Measurements from ENCODE around the gene FIZ1.

Gene FIZ1, protein sequence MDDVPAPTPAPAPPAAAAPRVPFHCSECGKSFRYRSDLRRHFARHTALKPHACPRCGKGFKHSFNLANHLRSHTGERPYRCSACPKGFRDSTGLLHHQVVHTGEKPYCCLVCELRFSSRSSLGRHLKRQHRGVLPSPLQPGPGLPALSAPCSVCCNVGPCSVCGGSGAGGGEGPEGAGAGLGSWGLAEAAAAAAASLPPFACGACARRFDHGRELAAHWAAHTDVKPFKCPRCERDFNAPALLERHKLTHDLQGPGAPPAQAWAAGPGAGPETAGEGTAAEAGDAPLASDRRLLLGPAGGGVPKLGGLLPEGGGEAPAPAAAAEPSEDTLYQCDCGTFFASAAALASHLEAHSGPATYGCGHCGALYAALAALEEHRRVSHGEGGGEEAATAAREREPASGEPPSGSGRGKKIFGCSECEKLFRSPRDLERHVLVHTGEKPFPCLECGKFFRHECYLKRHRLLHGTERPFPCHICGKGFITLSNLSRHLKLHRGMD

DNA sequence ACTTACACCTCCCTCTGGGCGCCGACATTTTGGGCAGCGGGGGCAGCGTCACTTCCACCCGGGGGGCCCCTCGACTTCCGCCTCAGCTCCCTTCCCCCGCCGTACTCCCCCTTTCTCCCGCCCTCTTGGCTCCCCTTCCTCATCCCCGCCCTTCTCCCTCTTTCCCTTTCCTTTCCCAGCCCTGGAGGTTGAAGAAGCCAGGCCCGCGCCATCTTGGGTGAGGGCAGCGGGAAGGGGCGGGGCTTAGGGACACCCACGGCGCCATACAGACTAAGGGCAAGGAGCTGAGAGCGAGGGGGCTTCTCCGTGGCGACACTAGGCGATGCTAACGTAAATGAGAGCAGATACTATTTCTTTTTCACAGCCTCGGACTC lies at the start of gene FIZ1:
FIZ1 (minus strand) TSS at position 50 of the 374 bp plus-strand sequence. CDS start 1,652 bp downstream, outside the sequence.
- peak; percentile 88 to 92 for DNase-seq (ENCODE audit: low read depth in 2 of 2)

DNA sequence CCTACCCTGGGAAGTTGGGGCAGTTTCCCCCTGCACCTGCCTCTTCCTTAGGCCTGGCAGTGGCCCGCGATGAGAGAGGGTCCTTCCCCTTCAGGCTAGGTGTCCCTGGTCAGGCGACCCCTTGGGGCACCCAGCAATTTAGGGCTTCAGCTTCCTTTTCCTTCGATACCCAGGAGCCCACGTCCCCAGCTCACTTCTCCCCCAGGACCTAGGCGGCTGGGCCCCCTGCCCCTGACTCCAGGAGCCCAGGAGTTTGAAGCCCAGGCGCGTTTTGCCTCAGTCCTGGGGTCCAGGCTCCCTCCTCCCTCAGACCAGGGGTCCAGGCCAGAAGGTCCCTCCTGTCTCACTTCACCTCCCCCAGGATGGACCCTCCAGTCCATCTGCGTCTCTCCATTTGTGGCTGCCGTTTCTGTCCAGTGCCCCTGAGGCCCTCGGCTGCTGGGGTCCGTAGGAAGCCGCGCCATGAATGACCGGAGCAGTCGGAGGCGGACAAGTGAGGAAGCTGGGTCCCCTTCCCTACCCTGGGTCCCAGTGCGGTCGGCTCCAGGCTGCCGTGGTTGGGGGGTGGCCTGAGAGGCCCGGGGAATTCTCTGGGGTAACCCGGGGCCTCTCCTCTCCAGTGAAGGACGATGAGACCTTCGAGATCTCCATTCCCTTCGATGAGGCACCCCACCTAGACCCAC lies 49.4 kb upstream of the FIZ1 start:
- DNase-seq (ENCODE audit: low read depth in 2 of 2) = no peak

- no peak for DNase-seq (ENCODE audit: low read depth in 2 of 2)
Measured at GRCh38 chr19:55647732-55648584, 48.6 kb upstream of the FIZ1 start, which contains the start of gene CCDC106. Gene CCDC106 (plus strand): TSS chr19:55648212. CDS start chr19:55649047, 835 bp downstream.

GRCh38 chr19:55646889-55647731 lies 47.8 kb upstream of the FIZ1 start:
- DNase-seq (ENCODE audit: low read depth in 2 of 2) = no peak

- DNase-seq (ENCODE audit: low read depth in 2 of 2) = no peak
Measured at GRCh38 chr19:55645512-55645881, 46.2 kb upstream of the FIZ1 start.

DNA sequence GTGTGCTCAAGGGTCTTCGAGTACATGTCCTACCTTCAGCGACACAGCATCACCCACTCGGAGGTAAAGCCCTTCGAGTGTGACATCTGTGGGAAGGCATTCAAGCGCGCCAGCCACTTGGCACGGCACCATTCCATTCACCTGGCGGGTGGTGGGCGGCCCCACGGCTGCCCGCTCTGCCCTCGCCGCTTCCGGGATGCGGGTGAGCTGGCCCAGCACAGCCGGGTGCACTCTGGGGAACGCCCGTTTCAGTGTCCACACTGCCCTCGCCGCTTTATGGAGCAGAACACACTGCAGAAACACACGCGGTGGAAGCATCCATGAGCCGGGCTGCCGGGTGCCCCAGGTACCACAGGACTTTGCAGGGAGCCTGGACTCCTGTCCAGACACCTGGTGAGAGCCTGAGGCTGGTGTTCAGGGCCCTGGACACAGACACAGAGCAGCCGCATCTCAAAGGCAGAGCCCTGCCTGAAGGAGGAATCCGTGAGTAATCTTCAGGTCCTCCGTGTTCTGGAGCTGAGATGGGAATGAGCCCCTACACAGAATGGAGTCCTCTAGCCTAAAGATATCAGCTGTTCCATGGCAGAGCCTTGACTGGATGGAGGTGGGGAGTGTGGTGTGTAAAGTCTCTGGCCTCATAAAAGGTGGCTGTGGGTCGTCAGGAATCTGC lies 45.7 kb upstream of the FIZ1 start:
- DNase-seq (ENCODE audit: low read depth in 2 of 2) = no peak

- no peak for DNase-seq (ENCODE audit: low read depth in 2 of 2)
Measured at GRCh38 chr19:55644191-55644833, 45.0 kb upstream of the FIZ1 start.

GRCh38 chr19:55643887-55644176 lies 44.5 kb upstream of the FIZ1 start:
- no peak for DNase-seq (ENCODE audit: low read depth in 2 of 2)

- DNase-seq (ENCODE audit: low read depth in 2 of 2) = peak in 1 of 2 donors; percentile 58
Measured at GRCh38 chr19:55643003-55643886, 43.9 kb upstream of the FIZ1 start, which contains the start of gene ZNF581. Gene ZNF581 (plus strand): TSS chr19:55643649. CDS start chr19:55644572, 923 bp downstream.

GRCh38 chr19:55642153-55643002 lies 43.1 kb upstream of the FIZ1 start:
- DNase-seq (ENCODE audit: low read depth in 2 of 2) = no peak

DNA sequence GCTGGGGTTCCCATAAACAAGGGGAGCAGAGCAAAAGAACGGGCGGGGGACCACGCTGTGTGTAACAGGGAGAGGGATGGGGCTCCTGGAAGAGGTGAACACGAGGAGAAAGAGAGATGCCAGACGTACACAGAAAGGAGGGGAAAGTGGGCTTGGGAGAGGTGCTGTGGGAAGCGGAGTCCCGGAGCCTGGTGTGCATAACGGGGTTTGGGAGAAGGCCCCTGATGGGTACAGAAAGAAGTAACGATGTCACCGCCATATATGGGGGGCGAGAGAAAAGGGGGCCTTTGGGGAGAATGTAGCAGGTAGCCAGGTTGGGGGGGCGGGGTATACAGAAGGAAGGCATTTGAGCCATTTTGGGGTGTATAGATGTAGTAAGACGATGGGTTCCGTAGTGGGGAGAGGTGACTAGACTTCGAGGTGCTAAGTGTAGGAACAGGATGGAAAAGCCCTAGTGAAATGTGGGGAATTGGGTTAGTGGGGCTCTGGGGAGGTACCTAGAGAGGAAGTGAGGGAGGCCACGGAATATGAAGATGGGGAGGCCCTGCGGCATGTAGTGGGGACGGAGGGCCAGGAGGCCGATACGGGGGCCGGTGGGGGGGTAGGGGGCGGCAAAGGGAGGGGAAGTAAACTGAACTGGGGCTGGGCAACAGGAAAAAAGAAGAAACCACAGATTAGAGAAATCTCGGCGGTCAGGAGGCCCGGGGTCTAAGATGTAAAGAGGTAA lies 42.3 kb upstream of the FIZ1 start:
- DNase-seq (ENCODE audit: low read depth in 2 of 2) = no peak

- no peak for DNase-seq (ENCODE audit: low read depth in 2 of 2)
Measured at GRCh38 chr19:55640577-55641425, 41.5 kb upstream of the FIZ1 start, which contains the start of gene ZNF580. Gene ZNF580 (plus strand): TSS chr19:55641002. CDS start chr19:55642509, 1,507 bp downstream.

GRCh38 chr19:55640043-55640576 lies 40.8 kb upstream of the FIZ1 start:
- DNase-seq (ENCODE audit: low read depth in 2 of 2) = peak in 1 of 2 donors; percentile 54

- no peak for DNase-seq (ENCODE audit: low read depth in 2 of 2)
Measured at GRCh38 chr19:55638864-55639359, 39.6 kb upstream of the FIZ1 start.

DNA sequence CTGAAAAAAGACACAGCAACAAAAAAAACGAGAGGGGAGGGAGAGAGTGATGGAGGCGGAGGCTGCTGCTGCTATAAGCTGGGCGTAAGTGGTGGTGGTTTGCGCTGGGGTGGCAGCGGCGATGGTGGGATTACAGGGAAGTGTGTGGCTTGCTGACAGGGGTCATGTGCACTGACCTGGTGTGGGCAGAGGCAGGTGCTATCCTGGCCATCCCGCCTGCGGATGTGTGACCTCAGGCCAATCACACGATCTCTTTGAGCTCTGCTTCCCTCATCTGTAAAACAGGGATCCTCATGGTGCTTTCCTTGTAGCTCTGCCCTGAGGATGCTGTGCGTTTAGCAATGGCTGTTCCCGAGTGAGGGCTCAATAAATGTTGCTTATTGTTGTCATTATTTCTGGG lies 38.2 kb upstream of the FIZ1 start:
- no peak for DNase-seq (ENCODE audit: low read depth in 2 of 2)

DNA sequence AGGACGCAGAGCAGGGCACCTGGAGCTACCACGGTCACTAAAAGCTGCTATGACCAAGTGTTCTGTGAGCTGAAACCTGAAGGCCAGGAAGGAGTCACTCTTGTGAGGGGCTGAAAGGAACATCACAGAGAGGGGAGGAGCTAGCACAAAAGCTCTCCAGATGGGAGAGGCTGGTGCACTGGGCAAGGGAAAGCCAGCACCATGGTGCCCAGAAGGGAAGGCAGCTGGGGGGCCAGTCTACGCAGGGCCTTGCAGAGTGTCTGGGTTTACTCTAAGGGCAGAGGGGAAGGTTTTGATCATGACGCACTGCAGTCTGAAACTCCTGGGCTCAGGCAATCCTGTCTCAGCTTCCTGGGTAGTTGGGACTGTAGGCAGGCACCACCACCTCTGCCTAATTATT lies 37.4 kb upstream of the FIZ1 start:
- no peak for DNase-seq (ENCODE audit: low read depth in 2 of 2)

All from stimulated activated CD8-positive, alpha-beta memory T cell treated with anti-CD3 and anti-CD28 coated beads, Interleukin-2, amount 100 ng/mL, for 1 hour (primary cell).